HS-5 (cell line): Measurements from ENCODE around the gene ASMT.
"Not testable (repeated sequence)": the region's sequence is repeated elsewhere in the genome, so short reads cannot be mapped to it uniquely, and the experiment has no call there.

Experiments used
- DNase-seq: peaks from one replicate; pipeline ENCODE4 v3.0.0-alpha.2; 2012; ENCODE audit warnings: low read depth

Gene ASMT, protein sequence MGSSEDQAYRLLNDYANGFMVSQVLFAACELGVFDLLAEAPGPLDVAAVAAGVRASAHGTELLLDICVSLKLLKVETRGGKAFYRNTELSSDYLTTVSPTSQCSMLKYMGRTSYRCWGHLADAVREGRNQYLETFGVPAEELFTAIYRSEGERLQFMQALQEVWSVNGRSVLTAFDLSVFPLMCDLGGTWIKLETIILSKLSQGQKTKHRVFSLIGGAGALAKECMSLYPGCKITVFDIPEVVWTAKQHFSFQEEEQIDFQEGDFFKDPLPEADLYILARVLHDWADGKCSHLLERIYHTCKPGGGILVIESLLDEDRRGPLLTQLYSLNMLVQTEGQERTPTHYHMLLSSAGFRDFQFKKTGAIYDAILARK

DNA sequence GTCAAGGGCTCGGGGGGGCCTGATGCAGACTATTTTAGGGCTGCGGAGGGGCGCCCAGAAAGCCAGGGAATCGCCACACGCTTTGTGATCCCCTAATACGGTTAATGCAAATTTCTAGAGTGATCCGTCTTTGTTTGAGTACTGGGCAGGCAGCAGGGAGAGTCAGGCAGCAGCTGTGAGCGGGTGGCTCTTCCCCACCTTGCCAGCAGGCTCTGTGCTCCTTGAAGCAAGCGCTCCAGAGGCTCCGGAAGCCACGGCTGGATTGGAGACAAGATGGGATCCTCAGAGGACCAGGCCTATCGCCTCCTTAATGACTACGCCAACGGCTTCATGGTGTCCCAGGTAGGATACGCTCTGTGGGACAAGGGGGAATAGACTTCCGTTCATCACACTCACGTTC lies at the start of gene ASMT:
Gene ASMT, plus strand, starts transcription at position 133 of the 400 bp plus-strand sequence. Its CDS starts 141 bp downstream, at position 274.
- no peak for DNase-seq

DNA sequence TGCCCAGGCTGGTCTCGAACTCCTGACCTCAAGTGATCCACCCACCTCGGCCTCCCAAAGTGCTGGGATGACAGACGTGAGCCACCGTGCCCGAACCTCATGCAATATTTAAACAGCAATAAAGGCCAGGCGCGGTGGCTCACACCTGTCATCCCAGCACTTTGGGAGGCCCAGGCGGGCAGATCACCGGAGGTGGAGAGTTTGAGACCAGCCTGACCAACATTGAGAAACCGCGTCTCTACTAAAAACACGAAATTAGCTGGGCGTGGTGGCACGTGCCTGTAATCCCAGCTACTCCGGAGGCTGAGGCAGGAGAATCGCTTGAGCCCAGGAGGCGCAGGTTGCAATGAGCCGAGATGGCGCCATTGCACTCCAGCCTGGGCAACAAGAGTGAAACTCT lies 40.7 kb upstream of the ASMT start:
- DNase-seq = not testable (repeated sequence)

DNA sequence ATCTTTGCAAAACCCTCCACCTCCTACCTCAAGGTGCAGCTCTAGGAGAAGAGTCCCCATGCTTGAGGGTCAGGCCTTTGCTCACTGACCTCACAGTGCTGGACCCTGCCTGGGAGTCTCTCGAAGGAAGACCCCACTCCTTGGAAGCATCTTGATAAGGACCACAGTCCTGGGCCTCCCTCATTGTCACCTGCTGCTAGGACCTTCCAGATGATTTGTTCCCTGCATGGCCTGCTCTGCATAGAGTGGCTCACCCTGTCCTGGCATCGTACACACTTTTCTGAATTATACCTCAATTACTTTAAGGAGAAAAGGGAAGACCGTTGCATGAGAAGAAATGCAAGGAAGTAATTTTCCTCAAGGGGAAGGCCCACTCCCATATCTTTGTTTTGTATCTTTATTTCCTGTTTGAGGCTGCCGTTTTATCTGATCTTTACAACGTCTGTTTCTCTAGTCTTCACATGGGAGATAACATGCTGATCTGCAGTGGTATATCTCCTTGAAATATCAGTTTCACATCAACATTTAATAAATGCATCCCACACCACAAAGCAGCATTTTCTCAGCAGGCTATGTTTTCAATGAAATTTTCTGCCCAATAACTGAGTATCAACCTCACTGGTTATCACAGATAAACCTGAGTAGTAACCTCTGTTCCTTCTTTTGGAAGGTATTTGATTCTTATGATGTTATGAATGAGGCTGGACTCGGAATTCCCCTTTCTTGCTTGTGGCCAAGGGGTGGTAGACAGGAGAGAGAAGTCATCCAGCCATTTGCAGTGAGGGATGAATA lies 38.5 kb upstream of the ASMT start:
- no peak for DNase-seq

DNA sequence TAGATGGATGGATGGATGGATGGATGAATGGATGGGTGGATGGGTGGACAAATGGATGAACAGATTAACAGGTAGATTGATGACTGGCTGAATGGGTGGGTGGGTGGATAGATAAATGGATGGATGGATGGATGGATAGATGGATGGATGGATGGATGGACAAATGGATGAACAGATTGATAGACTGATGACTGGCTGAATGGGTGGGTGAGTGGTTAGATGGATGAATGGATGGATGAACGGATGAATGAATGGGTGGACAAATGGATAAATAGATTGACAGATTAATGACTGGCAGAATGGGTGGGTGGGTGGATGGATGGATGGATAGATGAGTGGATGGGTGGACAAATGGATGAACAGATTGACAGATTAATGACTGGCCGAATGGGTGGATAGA lies 37.0 kb upstream of the ASMT start:
- no peak for DNase-seq

DNA sequence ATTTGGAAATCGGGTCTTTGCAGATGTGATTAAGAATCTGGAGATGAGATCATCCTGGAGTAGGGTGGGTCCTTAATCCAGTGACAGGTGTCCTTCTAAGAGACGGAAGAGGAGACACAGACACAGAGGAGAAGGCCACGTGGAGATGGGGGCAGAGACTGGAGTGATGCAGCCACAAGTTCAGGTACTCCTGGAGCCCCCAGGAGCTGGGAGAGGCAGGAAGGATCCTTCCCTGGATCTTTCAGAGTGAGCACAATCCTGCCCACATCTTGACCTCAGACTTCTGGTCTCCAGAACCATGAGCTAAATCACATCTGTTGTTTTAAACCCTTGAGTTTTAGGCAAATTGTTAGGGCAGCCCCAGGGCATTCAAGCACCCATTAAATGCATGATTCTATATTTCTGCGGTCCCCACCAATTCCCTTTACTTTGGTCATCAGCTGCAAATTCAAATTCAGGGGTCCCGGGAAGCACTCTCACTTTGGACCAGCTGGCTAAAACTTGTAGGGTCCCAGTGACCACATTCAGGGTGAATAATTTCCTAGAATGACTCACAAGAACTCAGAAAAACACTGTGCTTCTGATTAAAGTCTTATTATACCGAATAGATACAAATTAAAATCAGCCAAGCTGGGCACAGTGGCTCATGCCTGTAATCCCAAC lies 36.2 kb upstream of the ASMT start:
- DNase-seq = no peak

DNA sequence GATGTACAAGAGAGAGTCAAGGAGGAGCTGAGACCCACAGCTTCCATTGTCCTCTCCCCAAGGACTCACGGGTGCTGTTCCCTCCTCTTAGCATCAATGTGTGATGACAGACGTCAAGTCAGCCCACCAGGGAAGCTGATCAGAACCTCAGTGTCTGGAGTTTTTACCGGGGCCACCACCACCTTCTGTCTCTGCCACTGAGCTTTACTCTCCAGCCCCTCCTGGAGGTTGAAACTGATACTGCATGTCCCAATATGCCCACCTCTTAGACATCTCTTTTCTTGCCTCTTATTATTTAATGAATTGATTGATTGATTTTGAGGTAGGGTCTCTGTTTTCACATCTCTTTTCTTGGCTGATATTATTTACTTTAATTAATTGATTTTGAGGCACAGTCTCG lies 33.7 kb upstream of the ASMT start:
- no peak for DNase-seq

DNA sequence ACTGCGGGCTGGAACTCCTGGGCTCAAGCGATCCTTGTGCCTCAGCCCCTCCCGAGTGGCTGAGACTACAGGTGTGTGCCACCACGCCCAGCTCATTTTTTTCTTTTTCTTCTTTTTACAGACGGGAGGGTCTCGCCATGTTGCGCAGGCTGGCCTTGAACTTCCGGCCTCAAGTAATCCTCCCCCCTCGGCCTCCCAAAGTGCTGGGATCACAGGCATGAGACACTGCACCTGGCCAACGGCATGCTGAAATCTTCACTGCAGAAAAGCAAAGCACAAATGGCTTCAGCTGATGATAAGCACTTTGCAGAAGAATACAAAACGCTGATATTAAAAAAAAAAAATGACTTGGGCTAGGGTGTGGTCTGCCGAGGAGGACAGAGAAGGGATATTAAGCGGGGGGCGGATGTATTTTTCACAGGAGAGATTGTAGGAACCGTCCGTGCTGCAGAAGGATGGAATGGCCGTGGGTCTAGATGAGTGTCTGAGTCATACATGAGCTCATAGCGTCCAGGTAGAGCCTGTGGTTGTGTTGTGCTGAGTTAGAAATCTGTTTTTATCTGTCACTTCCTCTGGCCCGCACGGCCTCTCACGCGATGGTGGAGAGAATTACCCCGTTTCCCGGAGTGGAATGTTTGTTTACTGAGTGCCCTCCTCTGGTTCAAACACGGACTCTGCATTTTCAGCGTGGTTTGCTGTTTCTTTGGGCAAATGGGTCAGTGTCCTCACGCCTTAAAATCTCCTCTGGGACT lies 32.0 kb upstream of the ASMT start:
- no peak for DNase-seq

DNA sequence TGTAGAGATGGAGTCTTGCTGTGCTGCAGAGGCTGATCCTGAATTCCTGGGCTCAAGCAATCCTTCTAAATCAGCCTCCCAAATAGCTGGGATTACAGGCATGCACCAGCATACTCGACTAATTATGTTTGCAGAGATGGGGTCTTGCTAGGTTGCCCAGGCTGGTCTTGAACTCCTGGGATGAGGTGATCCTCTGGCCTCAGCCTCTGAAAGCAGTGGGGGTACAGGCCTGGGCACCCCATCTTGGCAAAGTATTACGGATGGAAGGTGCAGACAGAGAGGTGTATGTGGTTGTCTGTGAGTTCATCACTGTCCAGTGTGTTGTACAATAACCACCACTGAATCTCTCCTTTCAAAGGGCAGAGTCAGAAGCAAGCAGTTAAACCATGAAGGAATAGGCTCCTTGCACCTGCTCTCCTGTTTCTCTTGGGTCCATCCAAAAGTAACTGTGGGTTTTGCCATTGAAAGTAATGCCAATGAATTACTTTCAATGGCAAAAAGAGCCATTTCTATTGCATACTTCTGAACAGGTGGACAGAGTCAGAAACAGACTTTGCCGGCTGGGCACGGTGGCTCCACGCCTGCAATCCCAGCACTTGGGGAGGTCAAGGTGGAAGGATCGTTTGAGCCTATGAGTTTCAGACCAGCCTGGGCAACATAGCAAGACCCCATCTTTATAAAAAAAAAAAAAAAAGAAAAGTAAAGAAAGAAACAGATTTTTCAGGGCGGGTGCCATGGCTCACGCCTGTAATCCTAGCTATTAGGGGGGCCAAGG lies 30.4 kb upstream of the ASMT start:
- DNase-seq = no peak

DNA sequence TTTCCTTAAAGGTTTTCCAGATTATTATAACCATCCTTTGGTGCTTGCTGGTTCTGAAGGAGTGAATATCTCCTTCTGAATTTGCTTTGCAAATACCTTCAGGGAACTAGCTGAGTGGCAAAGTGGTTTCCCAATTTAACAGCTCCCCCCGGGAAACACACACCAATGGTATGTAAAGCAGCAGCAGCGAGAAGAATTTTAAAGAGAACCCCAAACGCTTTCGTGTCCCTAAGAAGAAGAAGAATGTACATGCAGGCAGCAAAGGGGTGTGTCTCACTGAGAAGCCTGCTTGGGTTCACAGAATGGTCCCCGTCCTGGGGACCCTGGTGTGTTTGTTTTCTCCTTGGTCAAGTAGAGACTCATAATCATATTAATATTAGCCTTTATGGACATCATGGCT lies 27.7 kb upstream of the ASMT start:
- DNase-seq = no peak

DNA sequence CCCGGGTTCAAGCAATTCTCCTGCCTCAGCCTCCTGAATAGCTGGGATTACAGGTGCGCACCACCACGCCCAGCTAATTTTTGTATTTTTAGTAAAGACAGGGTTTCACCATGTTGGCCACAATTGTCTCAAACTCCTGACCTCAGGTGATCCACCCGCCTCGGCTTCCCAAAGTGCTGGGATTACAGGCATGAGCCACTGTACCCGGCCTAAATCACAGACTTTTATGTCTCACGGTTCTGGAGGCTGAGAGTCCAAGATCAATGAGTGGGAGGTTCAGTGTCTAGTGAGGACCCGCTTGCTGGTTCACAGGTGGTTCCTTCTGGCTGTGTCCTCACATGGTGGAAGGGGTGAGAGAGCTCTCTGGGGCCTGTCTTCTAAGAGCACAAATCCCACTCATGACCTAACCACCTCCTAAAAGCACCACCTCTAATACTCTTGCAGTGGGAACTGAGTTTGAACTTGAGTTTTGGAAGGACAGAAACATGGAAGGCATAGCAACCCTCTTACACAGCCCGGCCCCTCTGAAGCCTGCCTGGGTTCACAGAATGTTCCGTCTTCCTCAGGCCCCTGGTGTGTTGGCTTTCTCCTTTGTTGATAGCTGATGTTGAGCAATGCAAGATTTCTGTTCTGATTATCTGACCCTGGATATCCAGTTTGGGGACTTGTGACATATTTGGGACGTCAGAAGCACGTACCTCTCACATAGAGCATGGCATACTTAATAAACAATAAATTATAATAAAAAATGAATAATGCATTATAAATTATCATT lies 25.3 kb upstream of the ASMT start:
- DNase-seq = no peak

DNA sequence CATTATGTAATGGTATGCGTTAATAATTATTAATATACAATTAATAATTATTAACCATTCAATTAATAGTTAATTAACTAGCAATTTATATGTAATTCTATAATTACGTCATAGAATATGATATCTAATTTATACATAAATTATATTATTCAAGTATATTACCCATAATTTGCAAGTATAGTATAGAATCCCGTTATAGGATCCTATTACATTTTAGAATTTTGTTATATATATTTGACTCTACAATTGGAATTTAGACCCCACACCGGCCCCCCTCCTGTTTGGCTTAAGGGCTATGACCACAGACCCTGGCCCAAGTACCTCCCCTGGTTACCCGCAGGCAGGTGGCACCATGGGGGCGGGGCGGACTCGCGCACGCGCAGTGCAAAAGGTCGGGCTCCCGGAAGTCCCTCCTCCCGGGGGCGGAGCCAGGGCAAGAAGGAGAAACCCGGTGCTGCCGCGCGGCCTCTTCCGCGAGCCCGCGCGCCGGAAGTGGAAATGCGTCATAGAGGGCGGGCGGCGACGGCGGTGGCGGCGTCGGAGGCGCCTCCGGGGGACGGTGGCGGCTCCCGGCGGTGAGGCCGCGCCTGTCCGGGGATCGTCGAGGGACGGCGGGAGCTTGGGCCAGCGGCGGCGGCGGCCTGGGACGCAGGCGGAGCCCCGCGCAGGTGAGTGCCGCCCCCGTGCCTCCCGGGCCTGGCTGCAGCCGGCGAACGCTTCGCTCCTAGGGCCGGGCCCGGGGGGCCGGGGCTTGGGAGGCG lies 23.6 kb upstream of the ASMT start, which contains the start of gene AKAP17A:
Gene AKAP17A, plus strand, starts transcription at position 503 of the 761 bp plus-strand sequence. CDS start 1,859 bp downstream, outside the sequence.
- peak; percentile 61 for DNase-seq

DNA sequence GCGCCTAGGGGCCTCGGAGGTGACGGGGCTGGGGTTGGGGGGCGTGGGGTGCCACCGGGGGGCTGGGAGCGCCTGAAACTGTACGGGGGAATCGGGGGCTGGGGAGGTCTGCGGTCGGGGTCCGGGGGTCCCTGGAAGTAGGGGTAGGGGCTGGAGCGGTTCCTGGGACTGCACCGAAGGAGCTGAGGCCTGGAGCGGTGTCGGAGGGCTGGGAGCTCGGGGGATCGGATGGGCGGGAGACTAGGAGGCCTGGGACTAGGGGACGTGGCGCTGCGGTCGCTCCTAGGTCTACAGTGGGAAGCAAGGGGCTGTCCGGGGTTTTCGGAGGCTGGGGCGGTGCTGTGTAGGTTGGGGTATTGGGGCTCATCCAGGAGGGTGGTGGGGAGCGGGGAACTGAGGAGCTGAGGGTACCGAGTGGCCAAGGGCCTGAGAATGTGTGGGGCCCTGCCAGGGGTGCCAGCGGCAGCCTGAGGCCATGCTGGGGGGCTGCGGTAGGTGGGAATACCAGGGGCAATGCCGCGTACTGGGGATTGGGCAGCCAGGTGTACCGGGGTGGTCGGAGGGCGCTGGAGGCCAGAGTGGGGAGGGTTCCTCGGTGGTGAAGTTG lies 22.9 kb upstream of the ASMT start:
- DNase-seq = no peak

DNA sequence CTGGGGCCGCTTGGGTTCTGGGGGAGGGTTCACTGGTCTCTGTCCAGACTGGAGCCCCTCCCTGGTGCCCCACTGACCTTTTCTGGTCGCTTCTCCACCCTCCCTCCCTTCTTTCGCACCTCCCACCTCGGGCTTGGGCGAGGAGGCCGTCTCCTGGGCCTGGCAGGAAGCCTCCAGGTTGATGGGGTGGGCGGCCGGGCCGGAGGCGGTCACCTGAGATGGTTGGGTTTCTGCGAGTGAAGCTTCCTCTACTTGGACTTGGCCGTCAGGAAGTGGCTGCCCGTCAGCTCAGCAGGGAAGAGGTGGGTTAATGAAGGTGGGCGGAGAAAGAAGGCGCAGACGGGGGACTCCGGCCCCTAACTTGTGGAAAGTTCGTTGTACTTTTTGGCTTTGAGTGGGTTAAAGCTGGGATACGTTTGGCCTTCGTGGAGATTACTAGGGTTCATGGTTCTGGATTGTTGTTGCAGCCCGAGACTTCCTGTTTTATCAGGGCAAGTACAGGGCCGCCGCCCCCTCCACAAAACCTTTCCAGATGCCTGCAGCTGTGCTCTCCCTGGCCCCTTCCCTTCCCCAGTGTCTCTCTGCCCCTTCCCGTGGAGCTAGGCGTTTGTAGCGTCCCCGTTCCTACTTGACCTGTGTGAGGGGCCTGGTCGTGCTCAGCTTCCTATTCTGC lies 22.3 kb upstream of the ASMT start:
- DNase-seq = no peak

DNA sequence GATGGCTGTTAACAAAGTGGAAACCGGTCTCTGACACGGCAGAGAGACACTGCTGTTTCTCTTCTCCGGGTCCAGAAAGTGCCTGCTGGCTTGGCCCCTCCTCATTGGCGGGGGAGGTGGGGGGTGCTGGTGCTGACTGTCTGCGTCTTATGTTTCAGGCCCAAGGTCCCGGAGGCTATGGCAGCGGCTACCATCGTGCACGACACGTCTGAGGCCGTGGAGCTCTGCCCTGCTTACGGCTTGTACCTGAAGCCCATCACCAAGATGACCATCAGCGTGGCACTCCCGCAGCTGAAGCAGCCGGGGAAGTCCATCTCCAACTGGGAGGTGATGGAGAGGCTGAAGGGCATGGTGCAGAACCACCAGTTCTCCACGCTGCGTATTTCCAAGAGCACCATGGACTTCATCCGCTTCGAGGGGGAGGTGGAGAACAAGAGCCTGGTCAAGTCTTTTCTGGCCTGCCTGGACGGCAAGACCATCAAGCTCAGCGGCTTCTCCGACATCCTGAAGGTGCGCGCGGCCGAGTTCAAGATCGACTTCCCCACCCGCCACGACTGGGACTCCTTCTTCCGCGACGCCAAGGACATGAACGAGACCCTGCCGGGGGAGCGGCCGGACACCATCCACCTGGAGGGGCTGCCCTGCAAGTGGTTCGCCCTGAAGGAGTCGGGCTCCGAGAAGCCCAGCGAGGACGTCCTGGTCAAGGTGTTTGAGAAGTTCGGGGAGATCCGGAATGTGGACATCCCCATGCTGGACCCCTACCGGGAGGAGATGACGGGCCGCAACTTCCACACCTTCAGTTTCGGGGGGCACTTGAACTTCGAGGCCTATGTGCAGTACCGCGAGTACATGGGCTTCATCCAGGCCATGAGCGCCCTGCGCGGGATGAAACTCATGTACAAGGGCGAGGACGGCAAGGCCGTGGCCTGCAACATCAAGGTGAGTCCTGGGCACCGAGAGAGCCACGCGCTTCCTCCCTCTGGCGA lies 21.3 kb upstream of the ASMT start:
- DNase-seq = no peak

DNA sequence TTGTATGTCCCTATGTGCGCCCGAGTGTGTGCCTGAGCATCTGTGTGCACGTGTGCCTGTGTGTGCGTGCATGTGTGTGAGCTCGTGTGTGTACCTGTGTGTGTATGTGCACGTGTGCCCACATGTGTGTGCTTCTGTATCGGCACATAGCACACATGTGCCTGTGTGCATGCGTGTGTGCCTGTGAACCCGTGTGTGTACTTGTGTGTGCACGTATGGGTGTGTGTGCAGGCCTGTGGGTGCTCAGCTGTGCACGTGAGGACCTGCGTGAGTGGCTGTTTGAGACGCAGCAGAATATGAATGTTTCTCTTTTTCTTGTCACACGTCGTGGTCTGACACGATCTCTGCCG lies 19.2 kb upstream of the ASMT start:
- no peak for DNase-seq

DNA sequence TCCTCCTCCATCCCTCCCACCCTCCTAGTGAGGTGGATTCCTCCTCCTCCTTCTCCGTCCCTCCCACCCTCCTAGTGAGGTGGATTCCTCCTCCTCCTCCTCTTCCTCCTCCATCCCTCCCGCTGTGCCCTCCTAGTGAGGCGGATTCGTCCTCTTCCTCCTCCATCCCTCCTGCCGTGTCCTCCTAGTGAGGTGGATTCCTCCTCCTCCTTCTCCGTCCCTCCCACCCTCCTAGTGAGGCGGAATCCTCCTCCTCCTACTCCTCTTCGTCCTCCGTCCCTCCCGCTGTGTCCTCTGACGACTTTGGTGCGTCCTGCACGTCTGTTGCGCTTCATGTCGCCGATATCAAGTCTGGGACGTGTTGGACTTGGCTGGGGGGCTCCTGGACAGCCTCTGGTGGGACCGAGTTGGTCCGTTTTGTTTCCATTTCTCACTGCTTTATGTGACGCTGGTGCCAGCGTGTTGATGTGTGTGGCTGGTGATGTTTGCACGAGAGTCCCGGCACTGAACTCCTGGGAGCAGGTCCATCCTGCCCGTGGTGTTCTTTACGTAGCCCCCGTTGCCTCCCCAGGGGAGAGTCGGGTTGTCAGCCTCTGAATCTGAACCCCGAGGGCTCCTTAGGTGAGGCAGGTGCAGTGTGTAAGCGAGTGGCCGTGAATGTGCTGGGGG lies 18.0 kb upstream of the ASMT start:
- DNase-seq = no peak
